Hepatocyte (in vitro differentiated cells): ENCODE measurements around the gene RHOXF2B.
"Not testable (repeated sequence)": the region's sequence is repeated elsewhere in the genome, so short reads cannot be mapped to it uniquely, and the experiment has no call there.

Source experiments
- EZH2phosphoT487 ChIP-seq: fragments of 200-600 bp; sonication (generic); IDR thresholded peaks from one replicate; pipeline ENCODE4 v1.6.1; 2018; ENCODE audit warnings: antibody characterized with exemption, mild to moderate bottlenecking, low read depth, moderate library complexity; ENCODE audit not compliant: unreplicated experiment, severe bottlenecking
- TF ChIP-seq, protein P1 (sequence below): fragments of 200-600 bp; sonication (generic); IDR thresholded peaks from 2 replicates; pipeline ENCODE4 v1.5.1; 2016; ENCODE audit warnings: antibody characterized with exemption, mild to moderate bottlenecking; ENCODE audit not compliant: poor library complexity

DNA sequence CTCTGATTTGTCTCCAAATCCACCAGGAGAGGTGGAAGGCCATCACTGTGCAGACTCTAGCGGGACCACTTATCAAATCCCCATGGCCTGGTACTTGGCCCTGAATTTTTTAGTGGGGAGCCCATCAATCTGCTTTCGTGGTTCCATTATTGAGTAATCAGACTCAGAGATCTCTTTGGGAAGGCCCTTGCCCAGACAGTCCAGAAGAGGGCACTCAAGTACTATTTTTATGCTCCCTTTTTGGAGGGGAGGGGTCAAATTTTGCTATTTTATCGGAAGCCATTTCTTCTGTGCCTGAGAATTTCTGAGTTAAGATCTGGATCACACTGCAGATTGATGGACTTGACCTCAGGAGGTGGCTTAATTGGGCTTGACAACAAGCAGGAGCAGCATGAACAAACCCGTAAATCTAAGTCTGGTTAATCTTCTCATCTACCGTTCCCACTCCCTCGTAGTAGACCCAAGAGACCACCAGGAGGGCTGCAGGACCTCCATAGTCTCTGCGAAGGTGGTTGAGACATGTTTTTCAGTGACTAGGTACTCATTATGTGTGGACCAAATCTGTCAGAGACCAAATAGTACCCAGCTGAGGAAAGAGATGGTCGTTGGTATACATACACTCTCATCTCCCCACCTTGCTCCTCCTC, 38.3 kb downstream of the RHOXF2B start:
- TF ChIP-seq, protein P1, sequence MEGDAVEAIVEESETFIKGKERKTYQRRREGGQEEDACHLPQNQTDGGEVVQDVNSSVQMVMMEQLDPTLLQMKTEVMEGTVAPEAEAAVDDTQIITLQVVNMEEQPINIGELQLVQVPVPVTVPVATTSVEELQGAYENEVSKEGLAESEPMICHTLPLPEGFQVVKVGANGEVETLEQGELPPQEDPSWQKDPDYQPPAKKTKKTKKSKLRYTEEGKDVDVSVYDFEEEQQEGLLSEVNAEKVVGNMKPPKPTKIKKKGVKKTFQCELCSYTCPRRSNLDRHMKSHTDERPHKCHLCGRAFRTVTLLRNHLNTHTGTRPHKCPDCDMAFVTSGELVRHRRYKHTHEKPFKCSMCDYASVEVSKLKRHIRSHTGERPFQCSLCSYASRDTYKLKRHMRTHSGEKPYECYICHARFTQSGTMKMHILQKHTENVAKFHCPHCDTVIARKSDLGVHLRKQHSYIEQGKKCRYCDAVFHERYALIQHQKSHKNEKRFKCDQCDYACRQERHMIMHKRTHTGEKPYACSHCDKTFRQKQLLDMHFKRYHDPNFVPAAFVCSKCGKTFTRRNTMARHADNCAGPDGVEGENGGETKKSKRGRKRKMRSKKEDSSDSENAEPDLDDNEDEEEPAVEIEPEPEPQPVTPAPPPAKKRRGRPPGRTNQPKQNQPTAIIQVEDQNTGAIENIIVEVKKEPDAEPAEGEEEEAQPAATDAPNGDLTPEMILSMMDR, result not testable (repeated sequence)
- TF ChIP-seq EZH2phosphoT487, result not testable (repeated sequence)
